Glomerular endothelial cell (primary cell): ENCODE measurements around the gene FXYD5. TPM values are rescaled to one million over a fixed set of nuclear protein-coding genes. Genes with fewer than 3 reads are reported as not detected.
"Not testable (repeated sequence)": the region's sequence is repeated elsewhere in the genome, so short reads cannot be mapped to it uniquely, and the experiment has no call there.

Experiments
- DNase-seq: peaks from one replicate; pipeline ENCODE4 v3.0.0-alpha.2; 2011; ENCODE audit warnings: low read depth, low spot score; ENCODE audit errors: extremely low read depth
- total RNA-seq: library from RNA; depleted of rRNA; stranded (reverse); fragments of >200 nt; gene quantifications from 2 replicates; pipeline ENCODE4 v1.2.3, GENCODE V29; 2015

Gene FXYD5
- total RNA-seq, 1 donor from 2014 or later: 105 TPM

DNA sequence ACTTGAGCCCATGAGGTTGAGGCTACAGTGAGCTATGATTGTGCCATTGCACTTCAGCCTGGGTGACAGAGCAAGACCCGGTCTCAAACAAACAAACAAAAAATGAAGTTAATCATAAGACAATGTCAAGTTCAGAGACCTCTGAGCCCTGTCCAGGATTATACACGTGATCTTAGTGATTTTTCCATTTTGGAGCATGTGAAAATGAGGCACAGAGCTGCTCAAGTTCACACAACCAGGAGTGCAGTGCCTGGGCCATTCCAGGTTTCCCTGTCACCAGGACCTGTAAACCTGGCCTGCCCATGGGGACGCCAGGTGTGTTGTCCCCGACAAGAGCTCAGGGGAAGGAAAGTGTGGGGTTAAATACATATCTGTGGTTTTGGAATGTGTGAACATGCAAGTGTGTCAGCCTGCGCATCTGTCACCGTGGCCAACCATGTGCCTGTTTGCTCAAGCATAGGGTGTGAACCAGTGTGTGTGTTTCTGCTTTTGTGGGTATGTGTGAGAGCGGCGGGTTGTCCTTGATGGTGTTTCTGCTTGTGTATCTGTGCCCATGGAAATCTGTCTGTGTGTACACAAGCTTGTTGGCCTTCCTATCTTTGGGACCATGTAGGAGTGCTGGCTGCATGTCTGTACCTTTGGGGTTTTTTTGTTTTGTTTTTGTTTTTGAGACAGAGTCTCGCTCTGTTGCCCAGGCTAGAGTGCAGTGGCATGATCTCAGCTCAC lies 17.4 kb upstream of the FXYD5 start:
- no peak for DNase-seq

DNA sequence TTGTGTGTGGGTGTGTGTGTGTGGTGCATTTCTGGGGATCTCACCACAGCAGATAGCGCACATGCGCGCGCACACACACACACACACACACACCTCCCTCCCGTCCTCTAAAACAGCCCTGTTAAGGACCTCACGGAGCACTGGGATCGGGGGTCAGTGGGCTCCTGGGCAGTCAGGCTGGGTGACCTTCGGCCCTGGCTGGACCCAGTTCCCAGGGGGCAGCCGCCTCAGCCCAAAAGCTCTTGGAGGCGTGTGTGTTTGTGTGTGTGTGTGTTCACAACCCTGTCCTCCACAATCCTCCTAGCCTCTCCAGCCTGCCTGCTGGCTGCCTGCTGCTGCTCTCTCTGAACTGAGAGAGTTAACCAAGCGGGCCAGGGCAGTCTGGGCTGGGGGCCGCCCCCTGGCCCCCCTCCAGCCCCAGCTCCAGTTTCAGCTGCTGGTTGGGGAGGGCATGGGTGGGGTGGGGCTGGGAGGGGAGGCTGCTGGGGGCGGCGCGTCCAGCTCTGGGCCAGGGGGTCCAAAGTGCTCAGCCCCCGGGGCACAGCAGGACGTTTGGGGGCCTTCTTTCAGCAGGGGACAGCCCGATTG lies 16.1 kb upstream of the FXYD5 start, which contains the start of gene FXYD1:
Gene FXYD1 (plus strand): TSS at position 520 of the 588 bp plus-strand sequence. CDS start 1,256 bp downstream, outside the sequence.
- no peak for DNase-seq

DNA sequence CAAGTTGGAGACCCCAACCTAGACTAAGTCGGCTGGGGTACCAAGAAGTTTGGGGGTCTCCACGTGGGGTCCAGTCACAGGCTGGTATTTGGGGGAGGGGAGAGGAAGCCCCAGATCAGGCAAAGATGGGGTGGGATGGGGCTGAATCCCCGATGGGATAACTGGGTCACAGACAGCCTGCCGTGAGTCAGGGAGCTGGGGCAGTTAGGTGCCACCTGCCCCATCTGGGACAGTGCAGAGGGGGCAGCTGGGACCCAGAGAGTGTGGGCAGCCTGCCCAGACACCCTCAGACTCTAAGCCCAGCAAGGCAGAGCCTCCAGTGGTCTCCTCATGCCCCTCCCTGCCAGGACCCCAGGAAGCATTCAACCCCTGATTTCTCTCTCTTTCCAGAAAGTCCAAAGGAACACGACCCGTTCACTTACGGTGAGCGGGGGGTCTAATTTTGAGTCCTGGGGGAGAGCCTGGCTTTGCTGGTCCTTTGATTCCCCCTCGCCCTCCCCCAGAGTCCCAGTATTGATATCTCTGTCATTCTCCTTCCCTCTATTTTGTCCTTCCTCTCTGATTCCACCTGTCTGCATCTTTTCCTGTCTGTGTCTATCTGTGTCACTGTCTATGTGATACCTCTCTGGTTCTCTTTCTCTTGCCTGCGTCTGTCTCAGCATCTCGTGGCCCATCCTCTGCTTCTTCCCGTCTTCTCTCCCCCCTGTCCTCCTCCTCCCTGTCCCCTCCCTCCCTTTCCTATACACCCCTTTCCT lies 14.2 kb upstream of the FXYD5 start:
- DNase-seq: no peak

GRCh38 chr19:35140962-35141836 lies 13.3 kb upstream of the FXYD5 start:
- DNase-seq: no peak

GRCh38 chr19:35141837-35142605 lies 12.5 kb upstream of the FXYD5 start:
- no peak for DNase-seq

GRCh38 chr19:35142606-35143230 lies 11.8 kb upstream of the FXYD5 start:
- DNase-seq: no peak

GRCh38 chr19:35143231-35143715 lies 11.3 kb upstream of the FXYD5 start, which contains the start of gene FXYD7:
TSS of gene FXYD7 (plus strand) at chr19:35143255. CDS start at chr19:35143334, 79 bp downstream.
- DNase-seq: no peak

- DNase-seq: no peak
These were observed 10.7 kb upstream of the FXYD5 start for GRCh38 chr19:35143818-35144217.

DNA sequence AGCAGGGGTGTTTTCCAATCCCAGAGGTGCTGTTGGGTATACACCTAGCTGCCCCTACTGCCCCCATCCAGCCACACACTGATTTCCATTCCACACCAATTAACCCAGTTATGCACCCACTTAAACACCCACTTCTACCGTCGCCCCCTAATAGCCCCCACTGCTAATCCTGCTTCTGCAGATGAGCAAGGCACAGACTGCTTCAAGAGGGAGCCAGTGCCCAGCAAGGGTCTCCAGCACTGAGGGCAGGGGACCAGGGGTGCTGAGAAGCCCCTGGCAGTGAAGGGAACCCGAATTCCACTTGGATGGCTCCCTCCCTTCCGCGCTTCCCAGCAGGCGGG lies 10.3 kb upstream of the FXYD5 start:
- DNase-seq: no peak

DNA sequence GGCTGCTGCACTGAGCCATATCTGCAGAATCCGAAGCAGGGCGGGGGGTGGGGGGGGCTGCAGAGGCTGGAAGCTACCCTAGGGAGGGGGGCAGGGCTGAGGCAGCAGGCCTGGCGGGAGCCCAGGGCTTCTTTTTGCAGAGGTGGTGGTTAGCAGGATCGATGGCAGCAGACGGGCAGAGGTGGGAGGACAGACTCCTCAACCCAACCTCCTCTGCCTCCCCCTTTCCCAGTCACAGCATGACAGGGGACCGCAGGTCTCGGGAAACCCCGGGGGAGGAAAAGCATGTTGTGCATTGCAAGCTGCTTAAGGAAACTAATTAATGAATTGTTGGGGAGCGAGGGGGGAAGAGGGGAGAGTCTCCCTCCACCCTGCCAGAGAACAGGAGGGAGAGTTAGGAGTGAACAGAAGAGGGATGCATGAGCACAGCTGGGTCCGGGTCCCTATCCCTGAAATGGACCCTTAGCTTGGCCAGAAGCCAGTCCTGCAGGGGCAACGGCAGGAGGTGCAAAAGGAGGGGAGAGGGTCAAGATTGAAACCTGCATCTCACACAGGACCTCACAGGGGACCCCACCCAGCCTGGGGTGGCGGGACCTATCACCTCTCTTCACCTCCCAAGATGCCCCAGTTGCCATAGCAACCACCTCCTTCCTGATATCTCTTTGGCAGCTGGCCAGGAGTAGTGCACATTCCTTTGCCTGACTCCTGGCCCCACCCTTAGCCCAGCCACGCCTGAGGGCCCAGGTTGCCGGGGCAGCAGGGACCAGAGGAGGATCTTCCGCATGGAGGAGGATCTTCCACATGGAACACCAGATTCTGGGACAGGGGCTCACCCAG lies 9.7 kb upstream of the FXYD5 start:
- DNase-seq: no peak

- DNase-seq: no peak
These were observed 7.6 kb upstream of the FXYD5 start for GRCh38 chr19:35146746-35147459.

DNA sequence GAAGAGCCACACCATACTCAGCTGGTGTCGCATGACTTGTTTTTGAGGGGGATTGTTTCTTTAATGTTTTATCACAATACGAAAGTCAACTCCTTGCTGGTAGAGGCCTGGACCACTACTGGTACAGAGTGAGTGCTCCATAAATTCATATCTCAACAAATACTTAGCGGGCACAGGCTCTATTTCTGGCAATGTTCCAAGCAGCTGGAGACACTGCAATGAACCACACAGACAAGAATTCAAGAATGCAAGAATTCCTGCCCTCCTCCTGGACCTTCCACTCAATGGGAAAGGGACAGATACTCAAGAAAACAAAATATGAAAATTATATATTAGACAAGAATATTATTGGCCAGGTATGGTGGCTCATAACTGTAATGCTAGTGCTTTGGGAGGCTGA lies 5.1 kb upstream of the FXYD5 start:
- no peak for DNase-seq

GRCh38 chr19:35150445-35150844 lies 4.1 kb upstream of the FXYD5 start:
- DNase-seq: no peak

DNA sequence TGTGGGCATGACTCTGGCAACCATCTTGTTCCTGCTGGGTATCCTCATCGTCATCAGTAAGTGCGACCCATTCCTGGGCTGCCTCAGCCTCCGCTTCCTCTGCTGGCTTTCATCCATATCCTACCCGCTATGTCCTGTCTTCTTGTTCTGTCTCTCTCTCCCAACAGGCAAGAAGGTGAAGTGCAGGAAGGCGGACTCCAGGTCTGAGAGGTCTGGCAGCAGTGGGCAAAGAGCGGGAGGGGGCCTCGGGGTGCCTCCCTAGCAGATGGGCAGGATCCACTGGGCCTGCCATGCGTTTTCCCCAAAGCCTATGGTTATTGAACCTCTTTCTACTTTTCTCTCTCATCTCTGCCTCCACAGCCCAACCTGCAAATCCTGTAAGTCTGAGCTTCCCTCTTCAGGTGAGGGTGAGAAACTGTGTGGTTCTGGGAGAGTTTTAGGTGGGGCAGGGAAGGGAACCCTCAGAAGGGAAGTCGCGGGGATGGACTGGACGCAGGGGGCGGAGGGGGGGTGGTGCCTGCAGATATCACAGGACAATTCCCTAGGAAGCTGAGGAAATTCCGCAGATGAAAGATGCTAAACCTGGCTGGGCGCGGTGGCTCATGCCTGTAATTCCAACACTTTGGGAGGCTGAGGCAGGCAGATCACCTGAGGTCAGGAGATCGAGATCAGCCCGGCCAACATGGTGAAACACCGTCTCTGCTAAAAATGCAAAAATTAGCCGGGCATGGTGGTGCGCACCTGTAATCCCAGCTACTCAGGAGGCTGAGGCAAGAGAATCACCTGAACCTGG lies 3.1 kb upstream of the FXYD5 start:
- no peak for DNase-seq

DNA sequence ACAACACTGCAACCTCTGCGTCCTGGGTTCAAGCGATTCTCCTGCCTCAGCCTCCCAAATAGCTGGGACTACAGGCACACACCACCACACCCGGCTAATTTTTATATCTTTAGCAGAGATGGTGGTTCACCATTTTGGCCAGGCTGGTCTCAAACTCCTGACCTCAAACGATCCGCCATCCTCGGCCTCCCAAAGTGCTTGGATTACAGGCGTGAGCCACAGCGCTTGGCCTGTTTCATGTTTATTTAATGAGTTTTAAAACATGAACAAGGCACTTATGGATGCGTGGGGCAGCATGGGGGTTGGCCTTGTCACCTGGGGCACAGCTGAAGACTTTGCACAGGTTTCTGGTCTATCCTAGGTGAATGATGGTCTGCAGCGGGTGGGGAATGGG lies 1.4 kb upstream of the FXYD5 start:
- DNase-seq: not testable (repeated sequence)

- DNase-seq: no peak
These were observed 622 bp upstream of the FXYD5 start for GRCh38 chr19:35153701-35154524.
